Endothelial cell of hepatic sinusoid (primary cell): ENCODE measurements around the gene ABHD12B.
"Not testable (repeated sequence)": the region's sequence is repeated elsewhere in the genome, so short reads cannot be mapped to it uniquely, and the experiment has no call there.

ENCODE experiments used
- in situ Hi-C: cut with HindIII; loops from 2 replicates; pipeline ENCODE4 v1.10.0; 2017; ENCODE audit warnings: low sequenced_read_pairs

Gene ABHD12B

DNA sequence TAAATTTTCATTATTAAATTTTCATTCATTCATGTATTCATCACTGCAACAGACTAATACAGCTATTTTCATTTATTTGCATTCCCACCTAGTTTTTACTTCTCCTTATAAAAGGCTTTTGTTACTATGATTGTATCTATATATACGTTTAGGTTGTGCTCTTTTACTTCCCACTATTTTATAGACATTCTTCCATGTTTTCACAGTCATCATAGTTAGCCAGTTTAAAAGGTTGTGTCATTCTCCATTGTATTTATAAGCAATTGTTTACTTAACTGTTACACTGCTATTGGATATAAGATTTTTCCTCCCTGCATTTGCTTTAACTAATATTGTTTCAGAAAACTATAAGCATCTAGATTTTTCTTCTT, 12.0 kb downstream of the ABHD12B start:
- in situ Hi-C loops, result no loop called here

DNA sequence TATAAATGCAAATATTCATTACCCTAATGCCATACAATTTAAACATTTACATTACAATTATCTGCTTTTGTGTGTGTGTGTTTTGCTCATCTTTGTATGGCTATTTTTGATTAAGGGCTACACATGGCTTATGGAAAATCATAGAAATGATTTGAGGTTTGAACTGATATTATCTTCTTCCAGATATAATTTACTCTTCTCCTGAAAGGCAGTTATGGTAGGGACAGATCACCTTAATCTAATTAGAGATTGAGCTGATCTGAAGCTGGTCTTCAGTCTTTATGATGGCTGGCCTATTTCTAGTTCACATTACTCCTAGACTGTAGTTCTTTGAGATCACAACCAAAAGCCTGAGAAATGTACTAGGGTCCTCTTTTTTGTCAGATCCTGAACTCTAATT, 15.6 kb downstream of the ABHD12B start:
- in situ Hi-C loops, result no loop called here

DNA sequence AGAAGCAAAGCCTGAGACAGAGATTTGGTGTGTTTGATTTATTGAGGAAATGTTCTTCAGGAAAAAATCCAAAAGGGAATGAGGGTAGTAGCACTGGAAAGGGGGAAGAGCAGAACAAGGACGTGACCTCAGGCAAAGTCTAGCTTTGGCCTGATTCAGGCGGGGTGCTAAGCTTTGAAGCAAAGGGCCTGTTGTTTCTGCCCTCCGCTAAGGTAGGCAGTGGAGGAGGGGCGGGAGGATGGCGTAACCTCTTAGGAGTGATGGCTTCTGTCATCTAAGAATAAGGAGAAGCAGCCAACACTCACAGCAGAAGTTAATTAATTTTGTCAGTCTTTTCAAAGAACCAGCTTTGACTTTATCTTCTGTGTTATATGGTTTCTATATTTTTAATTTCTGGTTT, 20.4 kb downstream of the ABHD12B start:
- in situ Hi-C loops, result no loop called here

DNA sequence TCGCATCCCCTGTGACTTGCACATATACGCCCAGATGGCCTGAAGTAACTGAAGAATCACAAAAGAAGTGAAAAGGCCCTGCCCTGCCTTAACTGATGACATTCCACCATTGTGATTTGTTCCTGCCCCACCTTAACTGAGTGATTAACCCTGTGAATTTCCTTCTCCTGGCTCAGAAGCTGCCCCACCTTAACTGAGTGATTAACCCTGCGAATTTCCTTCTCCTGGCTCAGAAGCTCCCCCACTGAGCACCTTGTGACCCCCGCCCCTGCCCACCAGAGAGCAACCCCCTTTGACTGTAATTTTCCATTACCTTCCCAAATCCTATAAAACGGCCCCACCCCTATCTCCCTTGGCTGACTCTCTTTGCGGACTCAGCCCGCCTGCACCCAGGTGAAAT, 24.6 kb downstream of the ABHD12B start:
- in situ Hi-C loops, result not testable (repeated sequence)

DNA sequence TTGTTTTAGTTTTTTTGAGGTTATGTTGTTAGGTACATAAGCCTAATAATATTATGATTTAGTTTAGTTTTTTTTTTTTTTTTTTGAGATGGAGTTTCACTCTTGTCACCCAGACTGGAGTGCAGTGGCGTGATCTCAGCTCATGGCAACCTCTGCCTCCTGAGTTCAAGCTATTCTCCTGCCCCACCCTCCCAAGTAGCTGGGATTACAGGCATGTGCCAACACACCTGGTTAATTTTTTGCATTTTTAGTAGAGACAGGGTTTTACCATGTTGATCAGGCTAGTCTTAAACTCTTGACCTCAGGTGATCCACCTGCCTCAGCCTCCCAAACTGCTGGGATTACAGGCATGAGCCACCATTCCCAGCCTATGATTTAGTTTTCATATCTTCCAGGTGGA, 25.2 kb downstream of the ABHD12B start:
- in situ Hi-C loops, result not testable (repeated sequence)

DNA sequence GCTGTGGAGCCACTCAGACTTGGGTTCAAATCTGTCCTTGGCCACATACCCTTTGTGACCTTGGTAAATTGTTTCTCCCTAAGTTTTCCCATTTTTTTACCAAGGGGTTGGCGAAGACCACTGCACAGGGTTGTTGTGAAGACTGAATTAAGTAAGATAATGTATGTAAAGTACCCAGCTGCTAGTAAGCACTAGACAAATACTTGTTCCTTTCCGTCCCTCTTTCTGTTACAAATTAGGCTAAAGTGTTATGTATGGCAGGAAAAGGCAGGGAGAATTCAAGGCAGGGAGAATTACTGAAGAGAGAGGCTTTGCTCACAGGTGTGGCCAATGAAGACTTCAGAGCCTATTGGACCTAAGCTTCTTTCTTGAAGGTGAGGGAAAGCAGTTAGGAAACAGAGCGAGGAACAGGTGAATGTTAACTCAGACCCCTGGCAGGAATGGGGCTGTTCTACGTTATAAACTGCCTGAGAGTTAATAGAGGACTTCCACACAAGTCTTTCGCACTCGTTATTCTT, 25.9 kb downstream of the ABHD12B start:
- in situ Hi-C loops, result no loop called here

DNA sequence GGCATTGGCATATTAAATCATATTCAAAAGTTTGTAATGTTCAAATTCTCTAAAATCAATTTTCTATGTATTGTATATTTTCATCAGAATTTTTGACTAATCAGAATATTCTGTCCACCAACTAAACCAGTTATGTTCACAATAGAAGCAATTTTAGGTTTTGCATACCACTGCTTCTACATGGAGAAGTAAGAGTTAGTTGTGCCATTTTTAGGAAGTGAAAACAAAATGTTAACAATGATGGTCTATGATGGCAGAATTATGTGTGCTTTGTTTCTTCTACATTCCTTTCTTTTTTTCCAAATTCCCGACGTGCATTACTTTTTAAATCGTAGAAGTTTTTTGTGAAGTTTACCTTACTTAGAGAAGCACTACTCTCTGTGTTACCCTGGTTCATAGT, 29.5 kb downstream of the ABHD12B start:
- in situ Hi-C loops, result no loop called here

DNA sequence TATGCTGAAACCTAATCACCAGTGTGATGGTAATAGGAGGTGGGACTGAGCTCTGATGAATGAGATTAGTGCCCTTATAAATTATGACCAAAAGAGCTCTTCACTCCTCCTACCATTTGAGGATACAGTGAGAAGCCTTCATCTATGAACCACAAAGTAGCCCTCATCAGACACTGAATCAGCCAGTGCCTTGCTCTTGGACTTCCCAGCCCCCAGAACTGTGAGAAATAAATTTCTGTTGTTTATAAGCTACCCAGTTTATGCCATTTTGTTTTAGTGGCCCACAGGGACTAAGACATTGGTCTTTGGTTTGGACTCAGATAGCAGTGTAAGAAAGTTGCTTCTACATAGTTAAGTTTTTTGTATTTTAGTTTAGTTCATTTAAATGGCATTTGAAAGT, 32.9 kb downstream of the ABHD12B start:
- in situ Hi-C loops, result no loop called here

DNA sequence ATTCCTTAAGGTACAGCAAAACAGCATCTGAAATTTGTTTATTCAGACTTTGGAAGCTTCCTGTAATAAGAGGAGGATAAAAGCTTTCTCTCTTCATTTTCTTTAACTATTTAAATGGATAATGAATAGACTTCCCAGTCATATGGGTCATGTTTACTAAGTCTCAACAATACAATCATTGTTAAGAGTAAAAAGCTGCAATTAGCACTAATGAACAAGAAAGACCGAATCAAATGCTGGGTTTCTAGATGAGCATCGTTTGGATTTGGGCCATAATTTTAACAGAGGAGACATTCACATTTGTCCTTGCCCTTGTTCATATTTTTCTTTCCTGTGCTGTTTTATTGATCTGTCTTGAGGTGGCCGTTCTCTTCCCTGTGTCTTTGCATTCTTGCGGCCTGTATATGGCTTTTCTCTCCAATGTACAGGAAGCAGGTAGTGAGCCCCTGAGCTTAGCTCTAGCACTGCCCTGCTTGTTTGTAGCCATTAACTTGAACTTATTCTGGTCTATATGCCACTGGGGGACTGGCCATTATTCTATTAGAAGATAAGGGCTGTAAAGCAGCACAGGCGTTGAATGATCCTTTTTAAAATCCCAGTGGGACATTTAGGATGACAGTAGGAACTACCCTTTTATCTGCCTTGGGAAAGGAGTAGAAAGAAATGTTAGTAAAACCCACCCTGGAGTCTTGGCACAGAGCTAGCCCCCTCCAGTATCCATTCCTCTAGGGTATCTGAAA, 34.6 kb downstream of the ABHD12B start:
- in situ Hi-C loops, result no loop called here

DNA sequence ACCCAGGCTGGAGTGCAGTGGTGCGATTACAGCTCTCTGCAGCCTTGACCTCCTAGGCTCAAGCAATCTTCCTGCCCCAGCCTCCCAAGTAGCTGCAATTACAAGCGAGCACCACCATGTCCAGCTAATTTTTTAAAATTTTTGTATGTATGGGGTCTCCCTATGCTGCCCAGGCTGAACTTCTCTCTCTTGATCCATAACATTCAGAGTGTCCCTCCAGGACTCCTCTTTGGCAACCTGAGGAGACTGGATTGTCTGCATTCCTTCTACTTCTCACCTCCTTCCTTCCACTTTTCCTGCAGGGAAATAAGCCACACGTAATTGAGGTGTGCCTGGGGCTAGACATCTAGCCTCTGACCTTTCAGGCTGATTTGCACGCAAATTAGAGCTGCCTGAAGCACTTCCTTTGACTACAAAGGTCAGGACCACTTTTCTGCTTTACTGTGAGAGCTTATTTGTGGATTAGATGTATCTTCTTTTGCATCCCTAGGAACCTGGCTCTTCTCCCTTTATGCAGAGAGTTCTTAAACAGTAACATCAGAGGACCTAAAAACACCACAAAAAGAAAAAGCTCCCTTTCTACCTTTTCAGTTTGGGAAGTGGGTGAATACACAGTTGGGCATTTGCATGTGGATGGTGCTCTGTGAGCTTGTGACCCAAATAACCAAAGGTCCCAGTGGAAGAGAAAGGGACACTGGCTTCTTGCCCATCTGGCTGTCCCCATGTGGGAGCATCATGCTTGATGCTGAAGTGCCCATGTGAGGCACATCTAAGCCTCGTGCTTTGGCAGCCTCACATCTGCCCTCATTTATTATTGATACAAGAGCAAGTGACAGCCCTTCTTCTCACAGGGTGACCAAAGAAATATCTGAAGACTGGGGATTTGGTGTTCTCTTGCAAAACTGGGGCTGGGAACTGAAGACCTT, 38.9 kb downstream of the ABHD12B start:
- in situ Hi-C loops, result no loop called here

DNA sequence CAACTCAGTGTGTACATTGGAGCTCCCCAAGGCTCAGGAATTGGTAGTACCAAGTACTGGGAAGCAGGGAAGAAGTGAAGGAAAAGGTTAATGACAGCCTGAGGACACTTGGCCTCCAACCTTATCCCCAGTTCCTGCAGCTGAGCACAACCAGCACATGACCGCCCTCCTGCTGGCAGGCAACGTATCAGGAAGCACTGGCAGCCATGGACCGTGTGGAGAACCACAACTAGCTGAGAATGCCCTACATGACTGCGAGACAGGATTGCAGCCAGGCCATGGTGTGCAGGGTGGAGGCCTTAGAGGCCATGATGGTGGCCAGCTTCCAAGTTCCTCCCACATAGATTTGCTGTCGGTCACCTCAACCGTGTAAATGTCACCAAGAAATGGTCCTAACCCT, 45.6 kb downstream of the ABHD12B start:
- in situ Hi-C loops, result no loop called here

DNA sequence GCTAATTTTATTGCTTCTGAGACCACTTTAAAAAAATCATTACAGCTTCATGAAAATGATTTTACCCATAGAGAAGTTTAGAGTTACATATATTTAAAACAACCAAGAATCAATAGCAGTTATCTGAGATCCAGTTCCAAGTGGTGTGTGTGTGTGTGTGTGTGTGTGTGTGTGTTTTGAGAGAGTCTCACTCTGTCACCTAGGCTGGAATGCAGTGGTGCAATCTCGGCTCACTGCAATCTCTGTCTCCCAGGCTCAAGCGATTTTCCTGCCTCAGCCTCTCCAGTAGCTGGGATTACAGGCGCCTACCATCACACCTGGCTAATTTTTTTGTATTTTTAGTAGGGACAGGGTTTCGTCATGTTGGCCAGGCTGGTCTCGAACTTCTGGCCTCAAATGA, 47.7 kb downstream of the ABHD12B start:
- in situ Hi-C loops, result not testable (repeated sequence)

DNA sequence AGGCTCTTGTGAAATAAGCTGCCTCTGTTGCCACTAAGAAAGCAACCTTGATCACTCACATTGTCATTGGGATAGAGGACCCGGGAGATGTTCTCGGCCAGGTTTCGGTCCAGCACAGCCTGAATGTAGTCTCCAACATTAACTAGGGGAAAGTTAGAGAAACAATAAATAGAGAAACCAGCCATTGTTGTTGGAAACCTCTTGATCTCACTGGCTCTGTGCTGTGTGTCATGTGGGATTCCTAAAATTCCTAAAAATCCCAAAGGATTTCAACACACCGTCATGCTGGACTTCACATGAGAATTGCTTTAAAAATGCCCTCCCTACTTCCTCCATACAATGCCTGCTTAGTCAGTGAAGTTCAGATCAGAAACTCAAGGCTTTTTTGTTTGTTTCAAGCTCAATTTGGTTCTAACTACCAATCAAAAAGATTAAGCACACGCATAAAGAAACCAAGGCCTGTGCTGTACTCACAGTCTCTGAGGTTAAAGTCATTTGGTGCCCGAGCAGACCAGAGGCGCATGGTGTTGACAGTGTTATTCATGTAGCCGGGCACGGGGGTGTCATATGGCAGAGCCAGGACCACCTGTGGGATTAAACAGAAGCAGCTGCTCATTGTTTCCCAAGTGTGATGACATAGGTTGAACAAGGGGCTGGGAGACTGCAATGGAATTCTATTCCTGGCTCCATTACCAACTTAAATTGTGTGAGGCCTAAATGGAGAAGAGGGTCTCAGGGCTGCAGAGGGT, 48.8 kb downstream of the ABHD12B start:
- in situ Hi-C loops, result no loop called here

DNA sequence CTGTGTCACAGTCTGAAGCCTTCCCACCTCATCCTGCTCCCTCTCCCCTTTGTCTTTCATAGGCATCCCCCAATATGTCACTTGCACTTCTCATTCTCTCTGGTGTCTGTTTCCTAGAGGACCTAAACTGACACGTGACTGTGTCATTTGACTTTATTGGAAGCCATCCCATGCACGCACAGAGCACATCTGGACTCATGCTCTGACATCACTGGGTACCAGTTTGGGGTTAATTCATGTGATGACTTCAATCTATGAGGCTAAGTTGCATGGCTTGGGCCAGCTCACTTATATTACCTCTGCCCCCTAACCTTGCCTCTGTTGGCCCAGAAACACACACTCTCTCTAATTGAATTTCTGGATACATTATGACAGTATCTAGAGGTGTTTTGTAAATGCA, 51.0 kb downstream of the ABHD12B start:
- in situ Hi-C loops, result no loop called here

DNA sequence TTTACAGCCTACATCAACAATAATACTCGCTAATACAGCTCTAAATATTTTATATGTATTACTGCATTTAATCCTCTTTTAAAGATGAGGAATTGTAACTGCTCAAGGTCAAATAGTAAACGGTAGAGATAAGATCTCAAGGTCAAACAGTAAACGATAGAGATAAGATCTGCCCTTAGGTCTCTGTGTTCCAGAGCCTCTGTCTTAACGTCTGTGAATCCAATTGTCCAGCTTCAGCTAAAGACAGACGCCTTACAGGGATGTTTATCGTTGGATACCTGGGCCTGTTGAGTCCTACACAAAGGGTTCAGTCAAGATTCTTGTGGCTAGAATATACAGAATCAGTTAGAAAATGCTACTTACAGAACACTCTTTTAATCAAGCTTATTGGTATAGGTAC, 52.4 kb downstream of the ABHD12B start:
- in situ Hi-C loops, result no loop called here

DNA sequence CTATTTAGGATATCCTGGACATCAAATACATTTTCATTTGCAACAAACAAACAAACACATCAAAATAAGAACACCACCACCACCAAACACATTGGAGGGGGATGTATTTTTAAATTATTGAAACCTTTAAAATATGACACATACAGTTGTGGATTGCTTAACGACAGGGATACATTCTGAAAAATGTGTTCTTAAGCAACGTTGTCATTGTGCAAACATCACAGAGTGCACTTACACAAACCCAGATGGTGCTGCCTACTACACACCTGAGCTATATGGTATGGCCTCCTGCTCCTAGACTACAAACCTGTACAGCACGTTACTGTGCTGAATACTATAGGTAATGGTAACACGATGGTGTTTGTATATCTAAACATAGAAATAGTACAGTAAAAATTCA, 53.0 kb downstream of the ABHD12B start:
- in situ Hi-C loops, result no loop called here

DNA sequence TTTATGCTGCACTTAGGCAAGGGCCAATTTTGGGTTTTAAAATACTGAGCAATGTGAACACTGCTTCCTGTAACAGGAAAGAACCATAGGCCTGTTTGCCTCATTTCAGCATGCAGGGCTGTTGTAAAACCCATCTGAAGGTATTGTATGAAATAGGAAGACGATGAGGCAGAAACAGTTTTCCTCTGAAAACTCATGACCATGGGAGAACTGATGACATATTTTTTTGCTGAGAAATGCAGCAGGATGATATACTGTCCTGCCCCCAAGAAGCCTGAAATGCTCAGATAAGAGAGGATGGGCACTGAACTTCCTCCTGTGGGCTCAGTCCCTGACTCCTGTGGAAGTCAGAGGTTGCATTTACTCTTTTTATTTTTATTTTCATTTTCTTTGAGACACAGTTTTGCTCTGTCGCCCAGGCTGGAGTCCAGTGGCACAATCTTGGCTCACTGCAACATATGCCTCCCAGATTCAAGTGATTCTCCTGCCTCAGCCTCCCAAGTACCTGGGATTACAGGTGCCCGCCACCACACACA, 55.1 kb downstream of the ABHD12B start:
- in situ Hi-C loops, result no loop called here

DNA sequence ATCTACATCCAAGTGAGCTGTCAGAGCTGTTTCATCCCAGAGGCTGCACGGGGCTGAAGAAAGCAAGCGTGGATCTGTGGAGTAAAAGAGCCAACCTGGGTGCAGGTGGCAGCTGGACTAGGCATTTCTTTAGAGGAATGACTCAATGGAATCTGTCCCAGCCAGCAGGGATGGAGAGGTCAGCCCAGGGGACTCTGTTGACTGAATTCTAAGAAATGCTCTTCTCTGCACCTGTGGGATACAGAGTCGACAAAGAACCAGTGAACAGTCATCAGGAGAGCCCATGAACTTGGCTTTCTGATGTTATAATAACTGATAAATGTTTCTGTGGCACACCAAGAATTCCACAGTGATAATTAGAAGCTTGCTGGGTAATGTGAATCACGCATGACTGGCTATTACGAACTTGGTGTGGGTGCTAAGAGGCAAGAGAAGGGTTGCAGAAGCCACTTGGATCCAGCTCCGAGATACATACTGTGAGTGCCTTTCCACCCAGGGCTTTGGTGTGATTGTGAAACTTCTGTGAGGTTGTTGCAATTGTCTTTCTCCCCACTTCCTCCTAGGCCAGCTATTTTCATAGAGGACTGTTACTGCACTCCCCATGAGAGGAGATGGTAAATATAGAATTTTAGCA, 56.3 kb downstream of the ABHD12B start:
- in situ Hi-C loops, result no loop called here

DNA sequence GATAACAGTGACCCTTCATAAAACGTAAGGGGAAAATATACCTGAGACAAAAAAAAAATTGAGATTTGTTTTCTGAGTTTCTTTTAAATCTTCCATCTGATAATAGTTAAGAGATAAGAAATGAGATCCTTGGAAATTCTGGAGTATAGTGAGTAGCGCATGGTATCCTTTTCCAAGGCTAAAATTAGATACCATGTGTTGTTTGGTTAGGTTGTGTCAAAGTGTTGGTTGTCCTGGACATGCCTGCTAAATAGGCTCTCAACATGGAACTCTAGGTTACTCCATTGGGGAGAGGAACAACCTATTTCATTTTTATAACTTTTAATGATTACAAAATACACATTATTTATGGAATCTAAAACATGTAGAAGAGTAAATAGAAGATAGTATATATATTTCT, 57.7 kb downstream of the ABHD12B start:
- in situ Hi-C loops, result no loop called here

DNA sequence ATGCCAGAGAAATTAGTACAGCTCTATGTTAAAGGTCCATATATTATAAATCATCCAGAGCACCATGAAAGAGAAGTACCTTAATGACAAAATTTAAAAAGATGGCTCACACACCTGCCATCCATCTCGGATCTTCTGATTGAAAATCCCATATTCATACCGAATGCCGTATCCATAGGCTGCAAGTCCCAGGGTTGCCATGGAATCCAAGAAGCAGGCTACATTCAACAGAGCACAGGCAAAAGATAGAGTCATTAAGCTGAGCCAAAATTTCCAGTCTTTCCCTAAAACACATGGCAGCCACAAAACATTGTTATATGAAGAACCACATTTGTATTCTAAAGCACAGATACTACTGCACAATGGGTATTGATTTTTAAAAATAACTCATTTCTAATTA, 59.7 kb downstream of the ABHD12B start:
- in situ Hi-C loops, result no loop called here

DNA sequence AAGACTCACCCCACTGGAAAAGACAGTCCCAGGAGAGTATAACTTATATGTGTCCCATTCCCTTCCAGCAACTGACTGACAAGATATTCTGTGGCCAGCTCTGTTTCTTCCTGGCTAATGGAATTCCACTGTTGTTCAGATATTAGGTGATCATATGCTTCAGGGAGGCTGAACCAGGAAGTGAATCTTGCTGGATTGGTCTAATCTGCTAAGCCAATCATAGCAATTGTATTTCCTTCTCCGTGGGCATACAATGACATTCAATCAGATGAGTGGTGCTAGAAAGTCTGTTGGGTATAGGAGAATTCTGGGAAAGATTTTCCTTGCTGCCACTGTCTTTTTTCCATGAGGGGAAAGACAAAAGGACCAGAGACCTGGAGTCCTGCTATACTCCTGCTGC, 60.3 kb downstream of the ABHD12B start:
- in situ Hi-C loops, result no loop called here
